ENCODE results near the gene ARMC10. TPM values are rescaled to one million over a fixed set of nuclear protein-coding genes. Genes with fewer than 3 reads are reported as not detected.
"Not testable (repeated sequence)": the region's sequence is repeated elsewhere in the genome, so short reads cannot be mapped to it uniquely, and the experiment has no call there.

ARMC10 gene
- 49.4 TPM for total RNA-seq

- DNase-seq: peak; percentile 90
Observed at GRCh38 chr7:103074519-103075336, at the start of gene ARMC10, which contains the start of gene FBXL13. Gene ARMC10, plus strand, starts transcription at chr7:103075140. Its CDS starts 133 bp downstream, at chr7:103075273. Gene FBXL13, minus strand, starts transcription at chr7:103074796.

GRCh38 chr7:103025341-103025740 is 49.6 kb upstream of the ARMC10 start:
- no peak for DNase-seq

- no peak for DNase-seq
Observed at GRCh38 chr7:103031024-103031423, 43.9 kb upstream of the ARMC10 start.

- no peak for DNase-seq
Observed at GRCh38 chr7:103031781-103032180, 43.2 kb upstream of the ARMC10 start.

GRCh38 chr7:103034318-103034717 is 40.6 kb upstream of the ARMC10 start:
- DNase-seq: not testable (repeated sequence)

- no peak for DNase-seq
Observed at GRCh38 chr7:103037476-103037822, 37.5 kb upstream of the ARMC10 start.

- DNase-seq: not testable (repeated sequence)
Observed at GRCh38 chr7:103037823-103038739, 36.9 kb upstream of the ARMC10 start.

GRCh38 chr7:103041815-103042214 is 33.1 kb upstream of the ARMC10 start:
- DNase-seq: not testable (repeated sequence)

- DNase-seq: no peak
Observed at GRCh38 chr7:103048833-103049232, 26.1 kb upstream of the ARMC10 start.

GRCh38 chr7:103051519-103051918 is 23.4 kb upstream of the ARMC10 start:
- DNase-seq: no peak

- DNase-seq: not testable (repeated sequence)
Observed at GRCh38 chr7:103056006-103056405, 18.9 kb upstream of the ARMC10 start.

- no peak for DNase-seq
Observed at GRCh38 chr7:103058122-103058521, 16.8 kb upstream of the ARMC10 start.

- DNase-seq: no peak
Observed at GRCh38 chr7:103059471-103059870, 15.5 kb upstream of the ARMC10 start.

- no peak for DNase-seq
Observed at GRCh38 chr7:103063895-103064294, 11.0 kb upstream of the ARMC10 start.

GRCh38 chr7:103065667-103066066 is 9.3 kb upstream of the ARMC10 start:
- no peak for DNase-seq

- no peak for DNase-seq
Observed at GRCh38 chr7:103068414-103069403, 6.2 kb upstream of the ARMC10 start.

GRCh38 chr7:103071000-103071399 is 3.9 kb upstream of the ARMC10 start:
- no peak for DNase-seq

GRCh38 chr7:103073989-103074518 is 886 bp upstream of the ARMC10 start:
- DNase-seq: no peak

- DNase-seq: no peak
Observed at GRCh38 chr7:103075337-103075918, 488 bp downstream of the ARMC10 start.

- no peak for DNase-seq
Observed at GRCh38 chr7:103076764-103077163, 1.8 kb downstream of the ARMC10 start.

GRCh38 chr7:103077318-103077717 is 2.4 kb downstream of the ARMC10 start:
- DNase-seq: no peak

Data from occipital lobe (tissue), 2 donors.